ENCODE results near the gene DBP.
"Not testable (repeated sequence)": the region's sequence is repeated elsewhere in the genome, so short reads cannot be mapped to it uniquely, and the experiment has no call there.

DBP gene

DNA sequence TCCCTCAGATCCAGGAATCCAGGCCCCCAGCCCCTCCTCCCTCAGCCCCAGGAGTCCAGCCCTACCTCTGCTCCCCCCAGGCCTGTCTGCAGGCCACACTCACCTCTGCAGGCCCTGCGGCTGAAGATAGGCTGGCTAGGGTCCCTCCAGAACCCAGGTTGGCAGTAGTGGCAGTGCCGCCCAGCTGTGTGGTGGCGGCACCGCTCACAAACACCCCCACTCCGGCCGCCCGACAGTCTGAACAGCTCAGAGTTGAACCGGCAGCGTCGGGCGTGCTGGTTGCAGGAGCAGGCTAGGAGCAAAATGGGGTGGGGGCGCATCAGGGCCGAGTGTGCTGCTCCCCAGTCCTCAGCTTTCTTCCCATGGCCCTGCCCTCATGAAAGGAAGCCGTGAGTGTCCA is 27.3 kb upstream of the DBP start:
- no peak for DNase-seq

DNA sequence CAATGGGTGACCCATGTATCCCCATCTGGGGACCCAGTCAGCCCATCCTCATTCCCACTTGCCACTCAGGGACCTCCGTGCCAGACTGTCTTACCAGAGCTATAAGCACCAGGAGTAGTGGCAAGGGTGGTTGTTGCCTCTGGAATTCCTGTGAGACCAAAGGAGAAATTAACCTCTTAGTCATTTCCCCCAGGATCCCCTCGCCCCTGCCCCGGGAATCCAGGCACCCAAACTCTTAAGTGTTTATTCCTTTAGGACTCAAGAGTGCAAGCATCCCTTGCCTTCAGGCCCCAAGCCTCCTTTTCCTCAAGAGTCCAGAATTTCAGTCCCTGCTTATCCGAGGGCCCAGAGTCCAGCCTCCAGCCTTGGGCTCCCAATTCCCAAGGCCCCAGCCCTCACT is 26.5 kb upstream of the DBP start:
- DNase-seq, result no peak

DNA sequence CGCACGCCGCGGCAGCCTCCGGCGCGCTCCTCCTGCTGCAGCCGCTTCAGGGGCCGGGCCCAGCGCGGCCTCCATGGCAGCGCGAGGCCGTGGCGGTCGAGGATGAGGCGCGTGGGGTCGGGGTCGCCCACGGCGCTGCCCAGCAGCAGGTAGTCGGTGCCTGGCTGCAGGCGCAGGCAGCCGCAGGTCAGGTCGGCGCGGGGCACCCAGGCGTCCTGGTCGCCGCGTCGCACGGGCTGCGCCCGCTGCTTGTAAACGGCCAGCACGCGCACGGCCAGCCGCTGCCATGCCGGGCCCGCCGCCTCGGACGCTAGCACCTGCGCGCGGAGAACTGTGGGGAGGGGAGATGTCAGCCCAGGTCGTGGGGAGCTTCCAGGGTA is 24.5 kb upstream of the DBP start:
- DNase-seq, result no peak

DNA sequence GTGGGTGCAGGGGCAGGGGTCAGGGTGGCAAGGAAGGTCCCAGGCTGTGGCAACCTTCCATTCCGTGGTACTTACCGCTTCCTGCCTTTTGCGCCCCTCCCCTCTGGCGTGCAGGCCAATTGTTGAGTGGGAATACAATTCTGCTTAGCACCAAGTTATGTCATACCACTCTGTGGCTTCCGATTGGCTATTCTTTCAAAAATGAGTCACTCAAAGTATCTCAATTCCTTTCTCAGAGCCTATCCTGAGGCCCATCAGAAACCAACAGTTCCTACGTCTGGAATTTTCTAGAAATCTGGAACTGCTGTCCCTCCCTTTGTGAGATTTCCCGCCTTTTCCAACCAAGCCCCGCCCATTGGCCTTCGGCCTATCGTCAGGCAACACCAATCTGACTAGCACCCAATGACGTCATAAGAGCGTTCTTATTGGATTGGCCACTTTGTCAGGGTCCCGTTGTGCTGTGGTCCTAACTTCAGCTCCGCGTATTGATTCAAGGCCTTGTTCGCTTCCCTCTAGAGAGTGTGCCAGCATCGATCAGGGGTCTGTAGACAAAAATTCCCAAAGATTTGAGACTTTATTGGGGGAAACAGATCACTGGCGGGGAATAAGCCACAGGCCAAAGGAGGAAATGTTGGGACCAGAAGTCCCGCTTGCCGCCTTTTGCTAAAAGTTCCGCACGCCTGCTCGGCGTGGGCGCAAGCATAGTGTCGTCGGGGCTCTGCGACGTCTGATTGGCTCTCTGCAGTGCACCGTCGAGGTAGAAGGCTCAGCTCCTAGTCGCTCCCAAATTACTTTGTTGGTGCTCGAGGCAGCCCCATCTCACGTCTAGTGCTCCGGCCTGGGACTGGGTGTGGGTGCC is 23.9 kb upstream of the DBP start:
- DNase-seq, result peak; percentile 93 to 94

DNA sequence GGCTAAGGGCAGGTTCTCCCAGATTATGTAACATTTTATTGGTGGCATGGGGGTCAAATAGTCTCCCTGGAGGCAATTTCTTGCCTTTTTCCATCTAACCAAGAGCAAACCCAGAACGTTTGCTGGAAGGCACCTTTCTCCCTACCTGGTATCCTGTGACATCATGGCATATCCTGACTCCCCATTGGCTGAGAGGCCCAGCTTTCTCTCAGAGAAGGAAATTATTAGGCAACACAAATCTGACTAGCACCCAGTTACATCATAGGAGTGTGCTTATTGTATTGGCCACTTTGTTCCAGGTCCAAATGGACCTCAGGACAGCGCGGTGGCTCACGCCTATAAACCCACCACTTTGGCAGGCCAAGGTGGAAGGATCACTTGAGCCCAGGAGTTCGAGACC is 22.6 kb upstream of the DBP start:
- DNase-seq, result no peak

DNA sequence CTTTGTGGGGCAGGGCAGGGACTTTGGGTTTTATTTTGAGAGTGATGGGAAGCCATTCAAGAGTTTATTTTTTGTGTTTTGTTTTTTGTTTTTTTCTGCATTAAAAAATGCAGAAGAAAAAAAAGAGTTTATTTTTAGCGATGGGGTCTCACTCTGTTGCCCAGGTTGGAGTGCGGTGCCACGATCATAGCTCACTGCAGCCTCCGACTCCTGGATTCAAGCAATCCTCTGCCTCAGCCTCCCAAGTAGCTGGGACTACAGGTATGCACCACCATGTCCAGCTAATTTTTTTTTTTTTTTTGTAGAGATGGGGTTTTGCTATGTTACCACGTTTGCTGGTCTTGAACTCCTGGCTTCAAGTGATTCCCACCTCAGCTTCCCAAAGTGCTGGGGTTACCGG is 21.3 kb upstream of the DBP start:
- no peak for DNase-seq

DNA sequence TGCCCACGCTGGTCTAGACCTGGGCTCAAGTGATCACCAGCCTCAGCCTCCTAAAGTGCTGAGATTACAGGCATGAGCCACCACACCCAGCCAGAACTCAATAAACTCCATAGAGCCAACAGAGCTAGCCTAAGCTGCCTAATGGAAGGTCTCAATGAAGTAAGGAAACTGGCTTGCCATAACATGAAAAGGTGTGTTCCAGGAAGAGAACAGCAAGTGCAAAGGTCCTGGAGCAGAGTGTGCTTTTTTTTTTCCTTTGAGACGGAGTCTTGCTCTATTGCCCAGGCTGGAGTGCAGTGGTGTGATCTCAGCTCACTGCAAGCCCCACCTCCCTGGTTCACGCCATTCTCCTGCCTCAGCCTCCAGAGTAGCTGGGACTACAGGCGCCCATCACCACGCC is 20.6 kb upstream of the DBP start:
- DNase-seq, result not testable (repeated sequence)

DNA sequence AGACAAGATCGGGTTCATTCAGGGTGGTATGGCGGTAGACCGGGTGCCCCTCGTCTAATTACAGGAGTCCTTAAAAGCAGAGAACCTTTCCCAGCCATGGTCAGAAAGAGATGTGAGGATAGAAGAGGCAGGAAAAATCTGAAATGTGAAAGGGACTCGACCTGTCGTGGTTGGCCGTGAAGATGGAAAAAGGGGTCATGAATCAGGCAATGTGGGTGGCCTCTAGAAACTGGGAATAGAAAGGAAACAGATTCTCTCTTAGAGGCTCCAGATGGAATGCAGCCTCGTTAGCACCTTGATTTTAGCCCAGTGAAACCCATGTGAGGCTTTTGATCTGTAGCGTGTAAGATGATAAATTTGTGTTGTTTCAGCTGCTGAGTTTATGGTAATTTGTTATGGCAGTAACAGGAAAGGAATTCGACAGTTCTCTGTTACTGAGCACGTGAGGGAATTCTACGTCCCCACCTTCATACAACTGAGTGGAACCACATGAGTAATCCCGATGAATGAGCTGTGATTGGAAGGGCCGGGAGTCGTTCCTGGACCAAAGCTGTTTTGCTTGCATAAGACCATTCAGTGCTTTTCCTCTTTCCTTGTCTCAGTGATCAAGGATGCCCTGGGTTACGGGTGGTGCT is 19.8 kb upstream of the DBP start:
- DNase-seq, result no peak

DNA sequence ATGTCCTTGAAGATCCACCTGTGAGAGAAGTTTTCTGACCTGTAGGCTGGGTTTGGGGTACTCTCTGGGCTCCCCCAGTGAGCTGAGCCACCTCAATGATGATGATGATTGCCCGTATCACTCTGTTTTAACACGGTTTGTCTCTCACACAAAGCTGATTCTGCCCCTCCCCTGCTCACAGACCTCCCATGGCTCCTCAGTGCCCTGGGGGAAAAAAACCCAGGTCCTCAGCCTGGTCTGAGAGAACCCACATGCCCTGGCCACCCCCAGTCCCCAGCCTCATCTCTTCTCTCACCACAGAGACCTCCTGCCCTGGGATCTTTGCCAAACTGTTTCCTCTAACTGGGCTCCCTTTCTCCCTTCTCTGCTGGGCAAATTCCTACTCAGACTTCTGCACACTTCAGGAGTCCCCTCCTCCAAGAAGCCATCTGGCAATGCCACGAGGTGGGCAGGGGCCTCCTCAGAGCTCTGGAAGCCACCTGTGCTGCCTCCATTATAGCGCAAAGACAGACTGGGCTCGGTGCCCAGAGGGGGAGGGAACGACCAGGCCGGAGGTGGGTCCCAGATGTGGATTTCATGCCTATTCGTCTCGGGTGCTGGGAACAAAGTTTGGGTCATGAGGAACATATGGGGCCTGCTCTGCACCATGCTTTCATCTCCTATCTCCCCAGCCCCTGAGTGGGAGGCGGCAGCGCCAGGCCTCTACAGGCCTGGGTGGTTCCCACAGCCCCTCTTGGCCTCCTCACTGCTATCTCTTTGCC is 17.3 kb upstream of the DBP start:
- peak; percentile 37 to 68 for DNase-seq

DNA sequence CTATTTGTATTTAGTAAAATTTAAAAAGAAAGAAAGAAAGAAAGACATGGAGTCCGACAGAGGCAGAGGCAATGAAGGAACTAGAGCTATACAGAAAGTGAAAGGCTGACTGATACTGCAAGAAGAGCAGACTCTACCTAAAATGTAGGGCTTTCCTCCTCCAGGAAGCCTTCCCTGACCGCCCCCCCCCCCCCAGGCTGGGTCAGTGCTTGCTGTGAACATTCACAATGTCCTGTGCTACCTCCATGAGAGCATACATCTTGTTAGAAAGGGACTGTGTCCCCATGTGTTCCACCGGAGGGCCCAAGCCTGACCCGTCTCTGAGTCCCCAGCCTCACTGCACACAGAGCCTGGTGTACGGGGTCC is 14.5 kb upstream of the DBP start:
- no peak for DNase-seq

DNA sequence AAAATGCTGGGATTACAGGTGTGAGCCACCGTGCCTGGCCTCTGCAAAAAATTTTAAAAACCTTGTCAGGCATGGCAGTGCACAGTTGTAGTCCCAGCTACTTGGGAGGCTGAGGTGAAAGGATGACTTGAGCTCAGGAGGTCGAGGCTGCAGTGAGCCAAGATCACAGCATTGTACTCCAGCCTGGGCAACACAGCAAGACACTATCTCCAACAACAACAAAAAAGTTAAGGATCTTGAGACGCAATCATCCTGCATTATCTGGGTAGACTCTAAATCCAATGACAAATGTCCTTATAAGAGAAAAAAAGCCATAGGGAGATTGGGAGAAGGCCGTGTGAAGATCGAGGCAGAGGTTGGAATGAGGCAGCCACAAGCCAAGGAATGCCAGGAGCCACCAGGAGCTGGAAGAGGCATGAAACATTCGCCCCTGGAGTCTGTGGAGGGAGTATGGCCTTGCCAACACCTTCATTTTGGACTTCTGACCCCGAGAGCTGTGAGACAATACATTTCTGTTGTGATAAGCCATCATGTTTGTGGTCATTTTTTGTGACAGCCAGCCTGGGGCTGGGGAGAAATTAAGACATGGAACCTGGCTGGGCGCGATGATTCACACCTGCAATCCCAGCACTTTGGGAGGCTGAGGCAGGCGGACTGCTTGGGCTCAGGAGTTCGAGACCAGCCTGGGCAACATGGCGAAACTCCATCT is 13.9 kb upstream of the DBP start:
- no peak for DNase-seq

DNA sequence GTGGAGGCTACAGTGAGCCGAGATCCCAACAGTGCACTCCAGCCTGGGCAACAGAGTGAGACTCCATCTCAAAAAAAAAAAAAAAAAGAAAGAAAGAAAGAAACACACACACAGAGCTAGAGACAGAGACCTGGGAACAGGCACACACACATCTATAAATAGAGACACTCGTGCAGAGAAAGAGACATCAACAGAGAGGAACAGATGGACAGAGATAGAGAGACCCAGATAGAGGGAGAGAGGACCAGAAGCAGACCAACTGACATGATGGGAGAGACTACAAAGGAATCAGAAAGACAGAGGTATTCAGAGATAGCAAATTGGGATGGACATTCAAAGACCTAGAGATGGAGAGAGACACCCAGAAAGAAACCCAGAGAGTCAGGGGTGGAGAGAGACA is 11.0 kb upstream of the DBP start:
- DNase-seq, result no peak

DNA sequence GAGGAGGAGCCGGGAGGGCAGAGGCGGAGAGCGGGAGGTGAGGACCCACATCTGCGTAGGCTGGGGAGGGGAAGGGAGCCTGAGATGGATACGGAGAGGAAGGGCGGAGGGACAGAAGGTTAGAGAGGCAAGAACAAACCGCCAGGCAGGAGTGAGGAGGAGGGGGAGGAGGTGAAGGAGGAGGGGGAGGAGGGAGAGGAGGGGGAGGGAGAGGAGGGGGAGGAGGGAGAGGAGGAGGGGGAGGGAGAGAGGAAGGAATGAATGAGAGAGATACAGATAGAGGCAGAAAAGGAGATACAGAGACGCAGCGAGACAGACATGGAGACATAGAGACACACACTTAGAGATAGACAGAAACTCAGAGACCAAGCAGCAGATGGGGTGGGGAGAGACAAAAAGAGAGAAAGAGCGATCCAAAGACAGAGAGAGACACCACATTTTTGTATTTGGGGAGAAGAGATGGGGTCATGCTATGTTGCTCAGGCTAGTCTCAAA is 9.6 kb upstream of the DBP start:
- DNase-seq, result no peak

DNA sequence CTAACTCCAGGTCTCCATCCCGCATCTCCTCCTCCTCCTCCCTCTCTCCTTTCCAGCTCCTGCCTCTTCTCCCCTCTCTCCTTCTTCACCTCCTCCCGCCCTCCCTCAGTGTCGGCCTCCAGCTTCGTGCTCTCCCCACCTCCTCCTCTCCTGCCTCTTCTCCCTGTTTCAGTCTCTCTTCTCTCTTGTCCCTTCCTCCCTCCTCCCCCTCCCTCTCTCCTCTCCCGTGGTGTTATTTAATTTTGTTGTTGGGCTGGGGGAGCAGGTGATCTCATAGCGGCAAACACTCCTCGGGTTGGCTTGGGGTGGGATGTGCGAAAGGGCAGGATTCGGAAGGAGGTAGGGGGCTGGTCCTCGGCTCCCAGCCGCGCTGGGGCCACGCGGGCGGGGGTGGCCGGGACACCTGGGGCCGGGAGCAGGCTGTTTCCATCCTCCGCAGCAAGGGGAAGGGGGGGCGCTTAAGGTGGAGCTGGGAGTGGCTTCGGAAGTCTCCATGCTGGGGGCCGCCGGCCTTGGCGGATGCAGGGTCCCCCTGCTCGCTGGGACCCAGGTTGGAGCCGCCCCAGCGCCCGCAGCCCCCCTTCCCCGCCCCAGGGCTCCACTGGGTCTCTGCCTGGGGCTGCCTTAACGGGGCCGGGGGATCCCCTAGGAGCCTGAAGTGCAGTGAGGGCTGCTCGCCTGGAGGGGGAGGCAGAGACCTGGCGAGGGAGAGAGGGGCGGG is 9.0 kb upstream of the DBP start, which contains the start of gene CA11:
Gene CA11 (minus strand): TSS at position 187 of the 721 bp plus-strand sequence. CDS start 555 bp downstream, outside the sequence.
- peak; percentile 88 to 89 for DNase-seq

DNA sequence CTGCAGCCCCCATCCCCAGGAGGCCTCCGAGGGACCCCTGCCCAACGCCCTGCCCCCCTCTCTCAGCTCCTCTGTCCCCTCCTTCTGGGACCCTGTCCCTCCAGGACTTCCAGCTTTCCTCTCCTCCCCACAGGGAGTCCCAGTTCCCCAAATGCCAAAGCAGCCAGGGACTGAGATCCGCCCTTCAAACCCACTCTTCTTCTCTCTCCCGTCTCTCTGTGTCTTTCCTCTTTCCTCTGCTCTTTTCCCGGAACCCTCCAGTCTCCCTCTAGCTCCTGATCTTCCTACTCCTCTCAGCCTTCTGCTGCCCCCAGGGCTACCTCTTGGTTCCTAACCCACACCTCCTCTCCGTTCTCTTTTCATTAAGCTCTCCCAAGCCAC is 8.4 kb upstream of the DBP start:
- DNase-seq, result no peak

DNA sequence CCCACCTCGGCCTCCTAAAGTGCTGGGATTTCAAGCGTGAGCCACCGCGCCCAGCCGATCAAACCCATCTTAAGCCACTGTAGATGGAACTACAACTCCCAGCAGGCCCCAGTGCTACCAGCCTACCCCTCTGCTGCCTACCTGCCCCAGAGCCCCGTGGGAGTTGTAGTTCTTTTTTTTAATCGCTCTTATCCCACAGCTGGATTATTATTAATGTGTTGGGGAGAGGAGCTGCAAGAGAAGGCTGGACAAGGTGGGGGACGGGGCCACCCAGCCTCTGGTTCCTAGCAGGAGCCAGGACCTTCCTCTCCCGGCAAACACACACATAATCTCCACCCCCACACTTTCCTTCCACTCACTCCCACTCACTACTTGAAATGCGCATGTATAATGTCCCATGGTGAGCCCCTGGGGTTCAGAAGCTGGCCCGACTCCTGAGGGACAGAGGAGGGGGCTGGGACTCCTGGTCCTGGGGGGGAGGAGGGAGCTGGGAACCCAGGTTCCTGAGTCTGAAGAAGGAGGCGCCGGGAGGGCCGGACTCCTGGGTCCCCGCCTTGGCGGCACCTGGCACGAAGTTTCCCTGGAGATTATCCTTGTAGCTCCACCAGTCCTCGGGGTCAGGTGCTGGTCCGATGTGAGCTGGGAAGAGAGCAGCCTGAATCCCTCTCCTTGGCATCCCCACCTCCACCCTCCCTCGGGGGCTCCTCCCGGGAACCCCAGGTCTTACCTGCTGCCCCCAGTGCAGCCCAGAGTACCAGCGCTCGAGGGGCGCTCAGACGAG is 7.8 kb upstream of the DBP start:
- peak; percentile 61 to 75 for DNase-seq

DNA sequence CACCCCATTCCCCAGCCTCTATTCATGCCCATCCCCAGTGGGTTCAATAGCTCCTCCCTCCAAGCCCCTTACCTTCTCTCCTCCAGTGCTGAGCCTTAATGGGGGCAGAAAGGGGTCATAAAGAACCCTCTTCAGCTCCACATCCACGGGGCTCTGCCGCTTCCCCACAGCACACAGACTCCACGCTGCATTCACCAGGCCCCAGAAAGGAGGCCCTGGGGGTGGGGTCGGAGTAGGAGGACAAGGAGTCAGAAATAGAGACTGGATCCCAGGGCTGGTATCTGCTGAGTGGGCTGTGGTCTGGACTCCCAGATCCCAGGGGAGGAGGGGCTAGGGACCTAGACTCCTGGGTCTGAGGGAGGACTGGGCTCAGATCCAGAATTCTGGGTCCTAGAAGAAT is 7.2 kb upstream of the DBP start:
- no peak for DNase-seq

DNA sequence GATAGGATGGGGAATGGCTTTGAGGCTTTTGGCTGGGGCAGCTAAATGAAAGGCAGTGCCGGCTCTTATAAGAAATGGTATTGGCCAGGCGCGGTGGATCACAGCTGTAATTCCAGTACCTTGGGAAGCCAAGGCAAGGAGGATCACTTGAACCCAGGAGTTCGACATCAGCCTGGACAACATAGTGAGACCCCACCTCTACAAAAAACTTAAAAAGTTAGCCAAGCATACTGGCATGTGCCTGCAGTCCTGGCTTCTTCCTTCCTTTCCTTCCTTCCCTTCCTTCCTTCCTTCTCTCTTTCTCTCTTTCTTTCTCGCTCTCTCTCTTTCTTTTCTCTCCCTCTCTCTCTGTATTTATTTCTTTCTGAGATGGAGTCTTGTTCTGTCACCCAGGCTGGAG is 5.7 kb upstream of the DBP start:
- DNase-seq, result no peak

DNA sequence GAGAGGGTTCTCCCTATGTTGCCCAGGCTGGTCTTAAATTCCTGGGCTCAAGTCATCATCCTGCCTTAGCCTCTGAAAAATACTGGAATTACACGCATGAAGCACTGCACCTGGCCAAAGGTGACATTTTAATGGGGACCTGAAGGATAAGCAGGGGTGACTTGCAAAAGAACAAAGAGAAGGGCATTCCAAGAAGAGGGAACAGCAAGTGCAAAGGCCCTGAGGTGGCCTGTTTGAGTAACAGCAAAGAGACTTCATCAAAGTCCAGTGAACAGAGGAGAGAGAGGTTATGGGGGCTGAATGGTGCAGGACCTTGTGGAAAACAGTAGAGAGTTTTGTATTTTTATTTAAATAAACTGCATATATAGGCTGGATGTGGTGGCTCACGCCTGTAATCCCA is 4.7 kb upstream of the DBP start:
- DNase-seq, result no peak

DNA sequence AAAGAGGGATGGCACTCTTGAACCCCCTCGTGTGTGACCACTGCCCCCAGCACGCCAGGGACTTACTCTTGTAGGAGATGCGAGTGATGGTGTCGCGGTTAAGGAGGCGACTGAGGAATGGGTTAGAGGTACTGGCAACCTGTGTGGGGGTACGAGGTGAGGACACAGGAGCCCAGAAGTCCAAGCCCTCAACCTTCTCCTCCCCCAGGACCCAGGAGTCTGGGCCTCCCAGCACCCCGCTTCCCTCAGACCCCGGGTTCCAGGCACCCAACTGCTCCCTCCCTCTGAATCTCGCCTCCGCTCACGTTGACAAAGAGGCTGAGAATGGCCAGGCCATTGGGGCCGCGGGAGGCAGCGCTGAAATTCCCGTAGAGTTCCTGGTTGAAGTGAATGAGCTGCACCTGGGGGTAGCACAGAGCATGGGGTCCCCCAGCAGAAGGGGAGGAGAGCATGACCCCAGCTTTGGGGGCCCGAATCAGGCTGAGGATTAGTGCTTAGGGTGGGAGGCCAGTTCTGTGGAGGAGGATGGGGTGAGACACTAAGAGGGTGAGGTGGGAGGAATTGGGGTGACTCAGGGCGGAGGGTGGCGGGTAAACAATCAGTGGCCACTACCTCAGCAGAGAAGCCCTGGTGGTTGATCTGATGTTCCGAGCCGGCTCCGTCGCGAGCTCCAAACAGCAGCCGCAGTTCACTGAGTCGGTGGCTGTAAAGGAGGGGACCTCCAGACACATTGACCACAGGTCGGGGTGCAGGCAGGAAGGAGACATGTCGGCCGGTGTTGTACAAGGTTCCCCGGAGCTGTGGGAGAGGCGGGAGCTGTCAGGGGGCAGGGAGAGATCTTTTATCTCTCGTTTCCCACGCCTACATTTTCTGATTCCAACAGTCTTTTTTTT is 2.5 kb upstream of the DBP start:
- DNase-seq, result no peak
